Right ventricle myocardium inferior (tissue), 1 donor: ENCODE results near the gene MST1. TPM values are rescaled to one million over a fixed set of nuclear protein-coding genes. Genes with fewer than 3 reads are reported as not detected.

Source experiments
- ATAC-seq: fragments of 200-7000 bp; cut with Tn5 transposase; one replicate; pipeline ENCODE4 v1.9.1; 2020; ENCODE audit warnings: mild to moderate bottlenecking, moderate library complexity
- DNase-seq: peaks from one replicate; pipeline ENCODE4 v3.0.0; 2021; ENCODE audit errors: missing footprints
- intact Hi-C: fragments of 100-400 bp; cut with DNase I; formaldehyde crosslinking; loops from one replicate; pipeline ENCODE4 v1.11.0; 2022
- total RNA-seq: library from RNA; stranded (reverse); fragmentation: NEBNext Ultra II Directional; extraction: Animal tissue kit (Norgen Biotek cat#: 25700); gene quantifications from one replicate; pipeline ENCODE4 v1.2.1, GENCODE V29; 2021
- donor health status: DM: no; HTN: yes; CAD: no; lungs with severe emphysema.

The MST1 gene
- total RNA-seq, 1 donor from 2014 or later = 4.6 TPM

DNA sequence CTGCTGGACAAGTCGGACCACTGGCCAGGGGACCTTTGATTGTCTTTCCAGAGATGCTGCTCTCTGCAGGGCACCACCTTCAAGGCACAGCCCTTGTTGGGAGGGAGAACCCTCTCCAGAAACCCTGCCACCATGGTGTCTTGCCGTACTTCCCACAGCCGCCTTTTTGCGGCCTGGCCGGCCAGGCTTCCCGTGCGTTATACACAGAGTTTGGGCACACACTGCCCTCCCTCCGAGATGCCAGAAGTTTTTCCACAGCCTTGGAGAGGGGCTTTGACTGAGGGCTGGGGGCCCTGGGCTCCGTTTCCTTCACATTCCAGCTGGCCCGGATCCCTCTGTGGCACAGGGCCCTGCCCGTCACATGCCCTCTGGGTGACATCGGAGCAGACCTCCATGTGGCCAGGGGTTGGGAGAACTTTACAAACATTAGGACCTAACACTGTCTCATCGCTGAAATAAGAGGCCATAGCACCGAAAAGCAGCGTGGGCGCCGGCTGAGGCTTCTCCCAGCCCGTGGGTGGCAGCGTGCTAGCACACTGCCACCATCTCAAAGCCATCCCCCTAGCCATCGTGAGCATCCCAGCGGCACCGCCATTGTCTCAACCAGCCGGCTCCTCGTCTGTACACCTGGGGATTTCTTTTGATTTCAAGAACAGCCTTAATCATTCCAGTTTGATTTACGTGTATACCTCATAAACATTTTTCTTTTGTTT, 21.4 kb downstream of the MST1 start:
- ATAC-seq (no peak), DNase-seq (no peak)
- intact Hi-C loops = no loop called here

DNA sequence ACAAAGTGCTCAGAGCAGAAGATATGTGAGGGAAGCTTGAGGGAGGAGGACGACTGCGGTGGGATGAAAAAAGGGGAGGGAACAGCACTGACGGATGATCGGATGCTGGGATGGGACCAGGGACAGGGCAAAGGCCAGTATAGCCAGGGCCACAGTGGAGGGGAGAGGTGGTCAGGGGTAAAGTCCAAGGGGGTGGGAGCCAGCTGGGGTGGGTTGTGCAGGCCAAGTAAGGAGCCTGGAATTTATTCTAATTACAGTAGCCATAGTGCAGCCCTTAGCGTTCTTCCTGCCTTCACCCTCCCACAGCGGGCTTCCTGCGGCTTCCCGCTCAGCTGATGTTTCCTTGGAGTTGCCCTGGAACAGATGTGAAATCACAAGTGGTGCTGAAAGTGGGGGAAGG, 22.7 kb downstream of the MST1 start:
- ATAC-seq (no peak), DNase-seq (no peak)
- intact Hi-C loops = no loop called here

DNA sequence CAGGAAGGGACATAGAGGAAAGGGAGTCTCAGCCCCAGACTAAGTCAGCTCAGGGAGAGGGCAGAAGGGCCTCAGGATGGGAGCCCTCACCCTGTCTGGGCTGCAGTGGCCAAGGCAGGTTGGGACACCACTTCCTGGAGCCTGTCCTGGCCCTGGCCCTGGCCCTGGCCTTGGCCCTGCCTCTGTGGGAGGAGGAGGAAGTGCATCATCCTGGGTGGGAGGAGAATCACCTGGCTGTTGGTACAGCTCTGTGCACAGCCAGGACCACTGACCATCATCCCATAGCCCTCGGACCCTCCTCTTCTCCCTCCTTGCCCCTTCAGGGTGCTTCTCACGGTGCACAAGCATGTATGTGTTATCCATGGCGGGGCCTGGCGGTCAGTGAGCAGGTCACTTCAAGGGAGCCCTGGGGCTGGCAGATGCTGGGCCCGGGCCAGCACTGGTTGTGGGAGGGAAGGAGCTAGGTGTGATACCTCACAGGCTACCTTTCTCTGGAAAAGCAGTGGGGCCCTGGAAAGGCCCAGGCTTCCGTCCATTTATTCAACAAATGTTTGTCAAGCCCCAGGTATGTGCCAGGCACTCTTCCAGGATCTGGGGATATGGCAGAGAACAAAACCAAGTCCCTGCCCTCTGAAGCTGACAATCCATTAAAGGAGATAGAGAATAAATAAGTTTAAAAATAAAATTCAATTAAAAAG, 23.3 kb downstream of the MST1 start:
- intact Hi-C loops = no loop called here
- ATAC-seq (no peak), DNase-seq (no peak)

DNA sequence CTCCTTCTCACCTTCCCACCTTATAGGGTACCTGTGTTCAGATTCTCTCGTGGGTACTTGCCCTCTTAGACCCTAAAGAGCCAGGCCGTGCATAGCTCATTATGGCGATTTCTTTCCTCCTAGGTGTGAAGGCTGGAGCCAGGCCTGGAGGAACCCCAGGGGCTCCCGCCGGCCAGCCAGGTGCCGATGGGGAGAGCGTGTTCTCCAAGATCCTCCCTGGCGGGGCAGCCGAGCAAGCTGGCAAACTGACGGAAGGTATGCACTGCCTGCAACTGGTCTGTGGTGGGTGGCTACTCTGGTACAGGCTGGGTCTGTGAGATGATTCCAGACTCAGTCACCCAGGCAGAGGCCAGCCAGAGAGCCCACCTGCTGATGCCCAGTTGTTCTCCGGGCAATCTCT, 25.0 kb downstream of the MST1 start:
- DNase-seq = no peak
- intact Hi-C loops = no loop called here
- ATAC-seq = no peak

DNA sequence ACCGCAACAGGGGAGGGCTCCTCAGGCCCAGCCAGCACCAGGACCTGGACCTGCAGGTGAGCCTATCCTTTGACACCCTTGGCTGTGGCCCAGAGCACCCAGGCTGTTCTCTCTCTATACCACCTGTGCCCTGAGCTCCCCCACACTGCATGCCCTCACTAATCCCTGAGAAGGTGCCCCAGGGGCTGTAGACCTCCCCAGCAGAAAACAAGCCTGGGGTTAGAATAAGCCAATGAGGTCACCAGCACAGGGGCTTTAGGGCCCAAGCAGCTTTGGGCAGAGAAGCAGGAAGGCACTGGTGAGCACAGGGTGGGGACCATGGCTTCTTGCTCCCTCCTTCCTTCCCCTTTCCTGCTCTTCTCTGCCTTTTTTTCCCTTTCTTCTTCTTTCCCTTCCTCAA, 25.4 kb downstream of the MST1 start:
- no peak for ATAC-seq
- no peak for DNase-seq
- intact Hi-C loops = no loop called here

DNA sequence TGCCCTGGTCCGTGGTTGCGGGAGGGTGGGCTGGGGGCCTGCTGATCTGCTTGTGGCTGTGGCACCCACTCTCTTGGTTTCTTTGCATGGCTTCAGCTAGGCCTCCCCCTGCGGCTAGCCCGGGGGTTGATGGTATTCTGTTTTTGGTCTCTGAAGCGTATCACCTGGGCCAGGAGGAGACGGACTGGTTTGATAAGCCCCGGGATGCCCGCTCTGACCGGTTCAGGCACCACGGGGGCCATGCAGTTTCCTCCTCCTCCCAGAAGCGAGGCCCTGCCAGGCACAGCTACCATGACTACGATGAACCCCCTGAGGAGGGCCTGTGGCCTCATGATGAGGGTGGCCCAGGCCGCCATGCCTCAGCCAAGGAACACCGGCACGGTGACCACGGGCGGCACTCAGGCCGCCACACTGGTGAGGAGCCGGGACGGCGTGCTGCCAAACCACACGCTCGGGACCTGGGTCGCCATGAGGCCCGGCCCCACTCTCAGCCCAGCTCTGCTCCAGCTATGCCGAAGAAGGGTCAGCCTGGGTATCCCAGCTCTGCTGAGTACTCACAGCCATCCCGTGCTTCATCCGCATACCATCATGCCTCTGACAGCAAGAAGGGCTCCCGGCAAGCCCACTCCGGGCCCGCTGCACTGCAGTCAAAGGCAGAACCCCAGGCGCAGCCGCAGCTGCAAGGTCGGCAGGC, 26.4 kb downstream of the MST1 start:
- intact Hi-C loops = no loop called here
- DNase-seq = no peak
- no peak for ATAC-seq

DNA sequence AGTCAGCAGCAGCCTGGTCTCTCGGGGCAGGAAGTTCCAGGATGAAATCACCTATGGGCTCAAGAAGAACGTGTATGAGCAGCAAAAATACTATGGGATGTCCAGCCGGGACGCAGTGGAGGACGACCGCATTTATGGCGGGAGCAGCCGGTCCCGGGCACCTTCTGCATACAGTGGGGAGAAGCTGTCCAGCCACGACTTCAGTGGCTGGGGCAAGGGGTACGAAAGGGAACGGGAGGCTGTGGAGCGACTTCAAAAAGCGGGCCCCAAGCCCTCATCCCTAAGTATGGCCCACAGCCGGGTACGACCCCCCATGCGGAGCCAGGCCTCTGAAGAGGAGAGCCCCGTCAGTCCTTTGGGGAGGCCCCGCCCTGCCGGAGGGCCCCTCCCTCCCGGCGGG, 27.3 kb downstream of the MST1 start:
- ATAC-seq (no peak), DNase-seq (no peak)
- intact Hi-C loops = no loop called here

DNA sequence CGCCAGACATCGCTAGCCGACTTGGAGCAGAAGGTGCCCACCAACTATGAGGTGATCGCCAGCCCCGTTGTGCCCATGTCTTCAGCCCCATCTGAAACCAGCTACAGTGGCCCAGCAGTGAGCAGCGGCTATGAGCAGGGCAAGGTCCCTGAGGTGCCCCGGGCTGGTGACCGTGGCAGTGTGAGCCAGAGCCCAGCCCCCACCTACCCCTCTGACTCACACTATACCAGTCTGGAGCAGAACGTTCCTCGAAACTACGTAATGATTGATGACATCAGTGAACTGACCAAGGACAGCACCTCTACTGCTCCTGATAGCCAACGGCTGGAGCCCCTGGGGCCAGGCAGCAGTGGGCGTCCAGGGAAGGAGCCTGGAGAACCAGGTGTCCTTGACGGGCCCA, 28.0 kb downstream of the MST1 start:
- DNase-seq (no peak), ATAC-seq (no peak)
- intact Hi-C loops = no loop called here

DNA sequence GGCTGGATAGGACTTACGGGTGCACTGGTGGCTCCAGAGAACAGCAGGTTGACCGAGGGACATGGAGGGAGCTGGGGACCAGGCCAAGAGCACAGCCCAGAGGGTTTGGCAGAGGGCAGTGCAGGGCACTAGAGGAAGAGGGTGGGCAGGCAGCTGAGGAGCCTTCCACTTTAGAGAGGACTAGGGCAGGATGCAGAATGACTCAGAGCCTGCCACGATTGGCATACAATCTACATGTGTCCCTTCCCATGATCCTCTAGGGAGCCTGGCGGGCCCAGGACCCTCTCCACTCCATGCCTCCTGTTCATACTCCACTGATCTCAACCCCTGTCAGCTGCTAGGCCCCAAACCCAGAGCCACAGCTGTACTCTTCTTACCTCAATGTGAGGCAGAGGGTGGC, 29.5 kb downstream of the MST1 start:
- intact Hi-C loops = no loop called here
- no peak for DNase-seq
- no peak for ATAC-seq

DNA sequence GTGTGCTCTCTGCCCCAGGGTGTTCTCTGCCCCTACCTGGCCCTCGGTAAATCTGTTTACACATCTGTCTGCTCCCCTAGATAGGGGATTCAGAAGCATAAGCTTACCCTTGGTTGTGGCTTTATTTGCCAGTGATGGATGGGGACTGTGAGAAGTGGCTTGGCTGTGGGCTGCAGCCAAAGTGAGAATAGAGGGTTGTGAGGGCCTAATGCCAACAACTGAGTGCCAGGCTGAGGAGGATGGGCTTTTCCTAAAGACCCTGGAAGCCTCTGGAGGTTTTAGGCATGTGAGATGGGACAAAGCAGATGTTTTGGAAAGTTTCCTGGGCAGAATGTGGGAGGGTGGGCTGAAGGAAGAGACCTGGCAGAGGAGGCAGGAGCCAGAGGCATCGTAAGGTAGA, 30.6 kb downstream of the MST1 start:
- ATAC-seq (no peak), DNase-seq (no peak)
- intact Hi-C loops = no loop called here

DNA sequence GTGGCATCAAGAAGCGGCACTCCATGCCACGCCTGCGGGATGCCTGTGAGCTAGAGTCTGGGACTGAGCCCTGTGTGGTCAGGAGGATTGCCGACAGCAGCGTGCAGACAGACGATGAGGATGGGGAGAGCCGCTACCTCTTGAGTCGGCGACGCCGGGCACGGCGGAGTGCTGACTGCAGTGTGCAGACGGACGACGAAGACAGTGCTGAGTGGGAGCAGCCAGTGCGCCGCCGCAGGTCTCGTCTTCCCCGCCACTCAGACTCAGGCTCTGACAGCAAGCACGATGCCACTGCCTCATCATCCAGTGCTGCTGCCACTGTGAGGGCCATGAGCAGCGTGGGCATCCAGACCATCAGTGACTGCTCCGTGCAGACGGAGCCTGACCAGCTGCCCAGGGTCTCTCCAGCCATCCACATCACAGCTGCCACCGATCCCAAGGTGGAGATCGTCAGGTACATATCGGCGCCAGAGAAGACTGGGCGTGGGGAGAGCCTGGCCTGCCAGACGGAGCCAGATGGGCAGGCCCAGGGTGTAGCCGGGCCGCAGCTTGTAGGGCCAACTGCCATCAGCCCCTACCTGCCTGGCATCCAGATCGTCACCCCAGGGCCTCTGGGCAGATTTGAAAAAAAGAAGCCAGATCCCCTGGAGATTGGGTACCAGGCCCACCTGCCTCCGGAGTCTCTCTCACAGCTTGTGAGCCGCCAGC, 31.9 kb downstream of the MST1 start:
- intact Hi-C loops = no loop called here
- DNase-seq (peak; percentile 56), ATAC-seq (no peak)

DNA sequence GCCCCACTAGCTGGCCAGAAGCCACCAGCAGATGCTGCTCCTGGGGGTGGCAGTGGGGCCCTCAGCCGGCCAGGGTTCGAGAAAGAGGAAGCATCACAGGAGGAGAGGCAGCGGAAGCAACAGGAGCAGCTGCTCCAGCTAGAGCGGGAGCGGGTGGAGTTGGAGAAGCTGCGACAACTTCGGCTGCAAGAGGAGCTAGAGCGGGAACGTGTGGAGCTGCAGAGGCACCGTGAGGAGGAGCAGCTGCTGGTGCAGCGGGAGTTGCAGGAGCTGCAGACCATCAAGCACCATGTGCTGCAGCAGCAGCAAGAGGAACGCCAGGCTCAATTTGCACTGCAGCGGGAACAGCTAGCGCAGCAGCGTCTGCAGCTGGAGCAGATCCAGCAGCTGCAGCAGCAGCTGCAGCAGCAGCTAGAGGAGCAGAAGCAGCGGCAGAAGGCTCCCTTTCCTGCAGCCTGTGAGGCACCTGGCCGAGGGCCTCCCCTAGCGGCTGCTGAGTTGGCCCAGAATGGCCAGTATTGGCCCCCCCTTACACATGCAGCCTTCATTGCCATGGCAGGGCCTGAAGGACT, 32.6 kb downstream of the MST1 start:
- ATAC-seq = no peak
- intact Hi-C loops = no loop called here
- peak; percentile 7 for DNase-seq

DNA sequence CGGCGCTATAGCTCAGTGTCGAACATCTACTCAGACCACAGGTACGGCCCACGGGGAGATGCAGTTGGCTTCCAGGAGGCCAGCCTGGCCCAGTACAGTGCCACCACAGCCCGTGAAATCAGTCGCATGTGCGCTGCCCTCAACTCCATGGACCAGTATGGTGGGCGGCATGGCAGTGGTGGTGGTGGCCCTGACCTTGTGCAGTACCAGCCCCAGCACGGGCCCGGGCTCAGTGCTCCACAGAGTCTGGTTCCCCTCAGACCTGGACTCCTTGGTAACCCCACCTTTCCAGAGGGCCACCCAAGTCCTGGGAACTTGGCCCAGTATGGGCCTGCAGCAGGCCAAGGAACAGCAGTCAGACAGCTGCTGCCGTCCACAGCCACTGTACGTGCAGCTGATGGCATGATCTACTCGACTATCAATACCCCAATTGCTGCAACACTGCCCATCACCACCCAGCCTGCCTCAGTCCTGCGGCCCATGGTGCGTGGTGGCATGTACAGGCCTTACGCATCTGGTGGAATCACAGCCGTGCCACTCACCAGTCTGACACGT, 33.5 kb downstream of the MST1 start:
- ATAC-seq = no peak
- intact Hi-C loops = no loop called here

DNA sequence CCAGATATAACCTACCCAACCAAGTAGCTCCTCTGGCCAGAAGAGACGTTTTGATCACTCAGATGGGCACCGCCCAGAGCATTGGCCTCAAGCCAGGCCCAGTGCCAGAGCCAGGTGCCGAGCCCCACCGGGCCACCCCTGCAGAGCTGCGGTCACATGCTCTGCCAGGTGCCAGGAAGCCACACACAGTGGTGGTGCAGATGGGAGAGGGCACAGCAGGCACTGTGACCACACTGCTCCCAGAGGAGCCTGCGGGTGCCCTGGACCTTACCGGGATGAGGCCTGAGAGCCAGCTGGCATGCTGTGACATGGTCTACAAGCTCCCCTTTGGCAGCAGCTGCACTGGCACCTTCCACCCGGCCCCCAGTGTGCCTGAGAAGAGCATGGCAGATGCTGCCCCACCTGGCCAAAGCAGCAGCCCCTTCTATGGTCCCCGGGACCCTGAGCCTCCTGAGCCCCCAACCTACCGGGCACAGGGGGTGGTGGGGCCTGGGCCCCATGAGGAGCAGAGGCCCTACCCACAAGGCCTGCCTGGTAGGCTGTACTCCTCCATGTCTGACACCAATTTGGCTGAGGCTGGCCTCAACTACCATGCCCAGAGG, 34.2 kb downstream of the MST1 start:
- DNase-seq (no peak), ATAC-seq (no peak)
- intact Hi-C loops = no loop called here

More for the DNA sequence above, 33.5 kb downstream of the MST1 start:
- DNase-seq = no peak

DNA sequence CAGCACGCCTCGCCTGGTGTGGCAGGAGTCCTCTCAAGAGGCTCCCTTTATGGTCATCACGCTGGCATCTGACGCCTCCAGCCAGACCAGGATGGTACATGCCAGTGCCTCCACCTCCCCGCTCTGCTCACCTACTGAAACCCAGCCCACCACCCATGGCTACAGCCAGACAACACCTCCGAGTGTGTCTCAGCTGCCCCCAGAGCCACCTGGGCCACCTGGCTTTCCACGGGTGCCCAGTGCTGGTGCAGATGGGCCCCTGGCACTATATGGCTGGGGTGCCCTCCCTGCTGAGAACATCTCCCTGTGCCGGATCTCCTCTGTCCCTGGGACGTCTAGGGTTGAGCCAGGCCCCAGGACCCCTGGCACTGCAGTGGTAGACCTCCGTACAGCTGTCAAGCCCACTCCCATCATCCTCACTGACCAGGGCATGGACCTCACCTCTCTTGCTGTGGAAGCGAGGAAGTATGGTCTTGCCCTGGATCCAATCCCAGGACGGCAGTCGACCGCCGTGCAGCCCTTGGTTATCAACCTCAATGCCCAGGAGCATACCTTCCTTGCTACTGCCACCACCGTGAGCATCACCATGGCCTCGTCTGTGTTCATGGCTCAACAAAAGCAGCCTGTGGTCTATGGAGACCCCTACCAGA, 35.0 kb downstream of the MST1 start:
- ATAC-seq = no peak
- intact Hi-C loops = no loop called here

DNA sequence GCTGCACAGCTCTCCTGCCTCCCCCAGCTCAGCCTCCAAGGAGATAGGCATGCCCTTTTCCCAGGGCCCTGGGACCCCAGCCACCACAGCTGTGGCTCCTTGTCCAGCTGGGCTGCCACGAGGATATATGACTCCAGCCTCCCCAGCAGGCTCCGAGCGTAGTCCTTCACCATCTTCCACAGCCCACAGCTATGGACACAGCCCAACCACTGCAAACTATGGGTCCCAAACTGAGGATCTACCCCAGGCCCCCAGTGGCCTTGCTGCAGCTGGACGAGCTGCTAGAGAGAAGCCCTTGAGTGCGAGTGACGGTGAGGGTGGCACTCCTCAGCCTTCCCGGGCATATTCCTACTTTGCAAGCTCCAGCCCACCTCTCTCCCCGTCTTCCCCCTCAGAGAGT, 35.7 kb downstream of the MST1 start:
- no peak for ATAC-seq

More for the DNA sequence above, 35.0 kb downstream of the MST1 start:
- DNase-seq = no peak

DNA sequence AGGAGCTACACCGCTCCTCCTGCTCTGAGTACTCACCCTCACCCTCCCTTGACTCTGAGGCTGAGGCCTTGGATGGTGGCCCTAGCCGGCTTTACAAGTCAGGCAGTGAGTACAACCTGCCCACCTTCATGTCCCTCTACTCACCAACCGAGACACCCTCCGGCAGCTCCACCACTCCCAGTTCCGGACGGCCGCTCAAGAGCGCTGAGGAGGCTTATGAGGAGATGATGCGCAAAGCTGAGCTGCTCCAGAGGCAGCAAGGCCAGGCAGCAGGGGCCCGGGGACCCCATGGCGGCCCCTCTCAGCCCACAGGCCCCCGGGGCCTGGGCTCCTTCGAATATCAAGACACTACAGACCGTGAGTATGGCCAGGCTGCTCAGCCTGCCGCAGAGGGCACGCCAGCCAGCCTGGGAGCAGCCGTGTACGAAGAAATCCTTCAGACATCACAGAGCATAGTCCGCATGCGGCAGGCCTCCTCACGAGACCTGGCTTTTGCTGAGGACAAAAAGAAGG, 36.3 kb downstream of the MST1 start:
- no peak for ATAC-seq
- intact Hi-C loops = no loop called here
- DNase-seq = peak; percentile 45

More for the DNA sequence above, 35.7 kb downstream of the MST1 start:
- DNase-seq = peak; percentile 55
- intact Hi-C loops = no loop called here
